H4 (cell line): ENCODE data around the gene MYBPC1. TPM values are rescaled to one million over a fixed set of nuclear protein-coding genes. Genes with fewer than 3 reads are reported as not detected.

ENCODE experiments used
- DNase-seq: peaks from one replicate; pipeline ENCODE4 v3.0.0-alpha.2; 2015; ENCODE audit warnings: low spot score
- total RNA-seq: library from RNA; depleted of rRNA; stranded (reverse); fragments of >200 nt; shearing (Covaris generic); gene quantifications from 2 replicates; pipeline ENCODE4 v1.2.3, GENCODE V29; 2014

Gene MYBPC1
- total RNA-seq, 1 experiment from 2014 or later = not detected

DNA sequence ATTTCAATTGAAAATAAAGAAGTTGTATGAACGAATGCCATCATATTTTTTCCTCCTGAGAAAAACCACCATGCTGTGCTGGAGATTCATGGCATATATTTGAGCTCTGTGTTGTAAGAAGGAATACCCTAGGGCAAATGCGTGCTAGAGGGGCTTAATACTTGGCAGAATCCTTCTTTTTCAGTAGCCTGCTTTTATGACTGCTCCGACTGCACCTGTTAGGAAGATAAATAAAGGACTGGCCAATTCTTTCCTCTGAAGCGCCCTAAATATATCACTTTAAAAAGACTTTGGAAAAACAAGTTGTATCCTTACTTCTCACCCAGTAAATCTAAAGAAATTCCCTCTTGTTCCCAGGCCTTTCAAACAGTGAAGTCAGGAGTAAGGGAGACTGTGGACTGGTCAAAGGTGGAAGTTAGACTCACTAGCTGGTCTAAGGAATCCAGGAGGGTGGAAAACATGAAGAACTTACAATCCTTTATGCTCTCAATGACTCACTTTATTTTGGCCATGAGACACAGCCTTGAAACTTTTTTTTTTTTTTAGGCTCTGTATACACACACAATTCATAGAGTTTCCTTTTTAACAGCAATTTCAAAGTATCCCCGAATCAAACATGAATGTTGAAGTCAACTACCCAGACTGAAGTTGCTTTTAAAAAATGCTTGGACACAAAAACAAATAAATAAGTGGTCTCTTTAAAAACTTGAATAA lies 5.2 kb downstream of the MYBPC1 start:
- no peak for DNase-seq

GRCh38 chr12:101604132-101604531 lies 9.4 kb downstream of the MYBPC1 start:
- no peak for DNase-seq

DNA sequence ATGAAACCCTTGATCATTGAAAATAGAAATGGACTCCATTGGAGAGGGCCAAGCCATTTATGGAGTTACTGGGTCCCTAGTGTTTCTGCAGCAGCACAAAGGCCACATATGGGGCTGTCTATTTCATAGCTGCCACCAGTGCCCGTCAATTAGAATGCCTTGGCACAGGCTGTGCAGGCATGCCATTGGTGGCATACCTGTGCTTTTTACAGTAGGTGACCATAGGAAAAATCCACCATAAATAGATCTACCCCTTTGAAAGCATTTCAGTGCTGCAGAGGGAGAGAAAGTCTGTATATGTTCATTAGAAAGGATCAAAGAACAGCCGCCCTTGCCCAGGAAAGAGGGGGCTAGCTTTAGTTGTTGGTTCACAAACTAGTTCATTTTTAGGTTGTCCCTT lies 13.1 kb downstream of the MYBPC1 start:
- no peak for DNase-seq

DNA sequence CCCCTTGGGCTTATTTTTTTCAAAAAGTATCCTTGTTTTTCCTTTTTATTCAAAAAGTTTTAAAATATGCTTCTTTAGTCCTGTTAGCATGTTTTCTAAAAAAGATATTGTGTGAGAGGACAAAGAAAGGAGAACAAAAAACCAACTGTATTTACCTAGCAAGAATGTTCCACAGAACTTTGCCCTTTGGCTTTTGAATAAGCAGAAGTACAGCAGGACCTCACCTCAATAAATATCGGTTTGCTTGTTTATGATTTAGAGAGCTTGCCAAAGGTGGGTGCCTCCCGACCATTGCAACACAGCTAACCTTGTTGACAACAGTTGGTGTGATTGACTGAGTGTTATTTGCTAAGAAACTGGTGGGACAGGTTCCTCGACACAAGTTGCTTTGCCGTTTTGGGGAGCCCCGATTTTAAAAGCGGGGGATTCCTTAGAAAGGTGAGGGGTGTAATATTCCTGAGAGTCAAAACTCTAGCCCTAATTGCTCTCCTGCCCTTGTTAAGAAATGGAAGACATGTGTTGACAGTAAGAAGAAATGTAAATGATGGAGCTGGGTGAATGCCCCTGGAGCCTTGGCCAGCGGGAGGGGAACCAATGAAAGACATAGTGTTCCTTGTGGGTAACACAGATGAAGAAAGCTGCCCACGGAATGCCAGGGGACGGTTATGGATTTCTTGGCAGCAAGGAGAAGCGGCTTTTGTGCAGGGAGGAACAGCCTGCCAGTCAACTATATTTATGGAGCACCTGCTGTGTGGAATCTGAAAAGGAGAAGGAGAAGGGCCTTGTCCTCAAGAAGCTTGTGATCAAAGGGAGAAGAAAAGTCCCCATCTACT lies 13.7 kb downstream of the MYBPC1 start:
- DNase-seq = no peak

DNA sequence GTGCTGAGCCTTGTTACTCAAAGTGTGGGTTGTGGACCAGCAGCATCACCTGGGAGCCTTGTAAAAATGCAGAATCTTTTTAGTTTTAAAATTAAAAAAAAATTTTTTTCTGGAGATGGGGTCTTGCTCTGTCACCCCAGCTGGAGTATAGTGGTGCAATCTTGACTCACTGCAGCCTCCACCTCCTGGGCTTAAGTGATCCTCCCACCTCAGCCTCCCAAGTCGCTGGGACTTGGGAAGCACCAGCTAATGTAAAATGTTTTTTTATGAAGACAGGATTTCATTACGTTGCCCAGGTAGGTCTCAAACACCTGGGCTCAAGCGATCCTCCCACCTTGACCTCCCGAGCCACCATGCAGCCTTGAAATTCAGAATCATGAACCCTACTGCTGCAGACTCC lies 14.4 kb downstream of the MYBPC1 start:
- no peak for DNase-seq

- DNase-seq = no peak
Observed at GRCh38 chr12:101612160-101612916, 17.6 kb downstream of the MYBPC1 start.

- no peak for DNase-seq
Observed at GRCh38 chr12:101616027-101616494, 21.3 kb downstream of the MYBPC1 start.

GRCh38 chr12:101619026-101619786 lies 24.4 kb downstream of the MYBPC1 start:
- no peak for DNase-seq

- DNase-seq = no peak
Observed at GRCh38 chr12:101619858-101620761, 25.3 kb downstream of the MYBPC1 start.

- DNase-seq = no peak
Observed at GRCh38 chr12:101620762-101621133, 26.0 kb downstream of the MYBPC1 start.

DNA sequence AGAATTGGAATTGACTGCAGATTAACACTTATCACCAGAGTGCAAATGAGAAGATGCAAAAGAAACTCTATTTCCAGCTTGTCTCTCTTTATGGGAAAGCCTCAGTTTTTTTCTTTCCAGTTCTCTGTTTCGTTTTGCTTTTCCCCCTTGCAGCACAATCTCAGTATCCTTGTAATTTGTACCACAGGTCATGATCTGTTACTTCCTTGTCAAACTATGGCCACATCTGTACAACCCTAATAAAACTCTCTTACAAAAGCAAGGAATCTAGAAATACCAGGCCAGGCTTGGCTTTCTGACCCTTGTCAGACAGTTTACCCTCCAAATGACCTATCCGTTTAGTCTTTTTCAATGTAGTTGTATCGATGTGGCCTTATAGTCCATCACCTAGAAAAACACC lies 33.9 kb downstream of the MYBPC1 start:
- no peak for DNase-seq

- DNase-seq = no peak
Observed at GRCh38 chr12:101634724-101635123, 40.0 kb downstream of the MYBPC1 start.

- DNase-seq = no peak
Observed at GRCh38 chr12:101637936-101638335, 43.2 kb downstream of the MYBPC1 start.

DNA sequence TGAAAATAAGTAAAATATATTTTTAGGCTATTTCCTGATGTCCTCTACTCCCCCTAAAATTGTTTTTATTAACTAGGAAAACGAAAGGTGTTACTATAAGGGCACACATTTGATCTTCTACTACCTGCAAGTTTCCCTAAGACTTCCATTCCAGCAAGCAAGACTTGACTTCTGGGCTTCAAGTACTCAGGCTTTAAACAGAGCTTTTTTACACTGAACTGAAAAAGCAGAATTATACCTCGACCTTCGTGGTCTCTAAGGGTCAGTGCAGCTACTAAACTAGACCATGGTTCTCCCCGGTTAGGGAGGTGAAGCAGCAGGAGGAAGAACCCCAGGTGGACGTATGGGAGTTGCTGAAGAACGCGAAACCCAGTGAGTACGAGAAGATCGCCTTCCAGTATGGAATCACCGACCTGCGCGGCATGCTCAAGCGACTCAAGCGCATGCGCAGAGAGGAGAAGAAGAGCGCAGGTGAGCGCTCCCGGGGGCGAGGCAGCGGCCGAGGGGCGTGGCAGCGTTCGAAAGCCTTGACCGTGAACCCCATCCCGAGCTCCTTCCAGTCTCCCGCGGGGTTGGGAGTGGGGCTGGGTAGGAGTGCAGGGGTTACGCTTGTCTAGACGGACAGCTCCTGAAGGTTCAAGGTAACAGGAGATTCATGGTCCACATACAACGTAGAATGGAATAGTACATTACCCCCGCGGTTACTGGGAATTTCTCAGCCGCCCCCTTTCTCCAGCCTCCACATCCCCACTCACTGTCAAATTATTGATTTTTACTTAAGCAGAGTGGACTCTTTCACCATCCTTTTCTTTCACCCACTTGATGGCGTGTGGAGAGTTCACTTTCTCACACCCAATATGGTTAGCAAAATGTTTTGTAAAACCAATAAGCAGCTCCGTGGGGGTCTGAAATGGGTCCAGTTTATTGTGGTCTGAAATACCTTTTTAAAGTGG lies 47.6 kb downstream of the MYBPC1 start:
- no peak for DNase-seq

DNA sequence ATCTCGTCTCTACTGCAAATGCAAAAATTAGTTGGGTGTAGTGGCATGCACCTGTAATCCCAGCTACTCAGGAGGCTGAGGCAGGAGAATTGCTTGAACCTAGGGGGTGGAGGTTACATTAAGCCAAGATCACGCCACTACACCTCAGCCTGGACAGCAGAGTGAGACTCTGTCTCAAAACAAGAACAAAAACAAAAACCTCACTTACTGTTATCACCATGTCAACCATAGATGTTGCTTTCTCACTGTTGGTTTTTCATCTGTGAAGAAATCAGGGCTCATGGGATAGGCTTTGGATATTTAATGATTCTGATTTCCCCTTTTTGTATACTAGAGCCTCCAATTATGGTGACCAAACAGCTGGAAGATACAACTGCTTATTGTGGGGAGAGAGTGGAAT lies 52.9 kb downstream of the MYBPC1 start:
- no peak for DNase-seq

GRCh38 chr12:101648195-101648594 lies 53.4 kb downstream of the MYBPC1 start:
- no peak for DNase-seq

DNA sequence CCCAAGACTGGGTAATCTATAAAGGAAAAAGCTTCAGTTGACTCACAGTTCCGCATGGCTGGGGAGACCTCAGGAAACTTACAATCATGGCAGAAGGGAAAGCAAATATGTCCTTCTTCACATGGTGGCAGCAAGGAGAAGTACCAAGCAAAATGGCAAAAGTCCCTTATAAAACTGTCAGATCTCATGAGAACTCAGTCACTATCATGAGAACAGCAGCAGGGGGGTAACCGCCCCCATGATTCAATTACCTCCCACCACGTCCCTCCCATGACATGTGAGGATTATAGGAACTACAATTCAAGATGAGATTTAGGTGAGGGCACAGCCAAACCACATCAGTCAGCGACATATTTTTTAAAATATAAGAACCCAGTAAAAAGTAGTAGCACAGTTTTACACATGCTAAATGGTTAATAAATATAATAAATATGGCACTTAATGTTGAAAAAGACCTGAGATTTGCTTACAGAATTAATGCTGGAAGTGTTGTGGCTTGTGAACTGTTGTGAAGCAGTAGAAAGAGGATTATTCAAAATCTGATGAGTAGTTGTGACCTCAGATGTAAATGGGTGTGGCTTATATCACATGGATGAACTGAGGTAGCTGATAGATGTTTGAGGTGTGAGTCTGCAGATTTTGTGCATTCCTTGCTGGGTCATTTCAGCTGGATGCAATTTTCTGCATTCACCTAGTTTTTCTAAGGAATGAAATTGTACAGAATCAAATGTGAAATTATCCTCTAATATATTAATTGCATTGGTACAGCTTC lies 55.8 kb downstream of the MYBPC1 start:
- no peak for DNase-seq

GRCh38 chr12:101653030-101653429 lies 58.3 kb downstream of the MYBPC1 start:
- no peak for DNase-seq

DNA sequence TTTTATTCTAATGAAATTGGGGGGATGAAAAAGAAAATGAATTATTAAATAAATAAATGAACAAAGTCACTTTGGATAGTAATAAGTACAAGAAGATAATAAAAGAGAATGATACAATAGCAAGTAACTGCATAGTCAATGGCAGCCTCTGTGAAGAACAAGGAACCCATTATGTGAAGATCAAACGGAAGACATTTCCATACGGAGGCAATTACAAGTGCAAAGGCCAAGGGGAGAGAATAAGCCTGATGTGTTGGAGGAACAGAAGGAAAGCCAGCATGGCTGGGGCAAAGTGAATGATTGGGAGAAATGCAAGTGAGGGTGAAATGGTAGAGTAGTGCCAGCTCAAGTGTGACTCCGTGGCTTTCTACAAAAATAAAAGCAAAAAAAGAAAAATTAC lies 58.7 kb downstream of the MYBPC1 start:
- DNase-seq = no peak
